SU-DHL-6 (cell line): ENCODE data around the gene MATN1.

Experiments used
- H2AFZ ChIP-seq: fragments of 200-600 bp; sonication (generic); 2 replicates; pipeline ENCODE4 v1.6.1; 2014; ENCODE audit warnings: low read depth, mild to moderate bottlenecking, moderate library complexity, mixed read lengths, antibody characterized with exemption, low read length; ENCODE audit not compliant: severe bottlenecking
- H3F3A ChIP-seq: fragments of 200-600 bp; shearing (Covaris generic); 2 replicates; pipeline ENCODE4 v1.6.0; 2016; ENCODE audit warnings: antibody characterized with exemption, mild to moderate bottlenecking; ENCODE audit not compliant: insufficient read depth
- H3K27ac ChIP-seq: fragments of 200-600 bp; sonication (generic); 2 replicates; pipeline ENCODE4 v1.5.1; 2016; ENCODE audit warnings: low read depth, mild to moderate bottlenecking, low read length, moderate library complexity, mixed read lengths
- H3K27me3 ChIP-seq: fragments of 200-600 bp; sonication (generic), shearing (Covaris generic); 2 replicates; pipeline ENCODE4 v1.6.0; 2014; ENCODE audit warnings: mild to moderate bottlenecking, low read length
- H3K36me3 ChIP-seq: fragments of 200-600 bp; sonication (generic); 2 replicates; pipeline ENCODE4 v1.6.1; 2014; ENCODE audit warnings: mild to moderate bottlenecking, low read length, mixed read lengths
- H3K4me2 ChIP-seq: fragments of 300-600, 200-600 bp; shearing (Covaris generic), sonication (generic); 2 replicates; pipeline ENCODE4 v1.6.0; 2014; ENCODE audit warnings: low read length, low read depth, mild to moderate bottlenecking; ENCODE audit not compliant: poor library complexity, severe bottlenecking
- H3K4me3 ChIP-seq: fragments of 200-600 bp; sonication (generic); 2 replicates; pipeline ENCODE4 v1.5.1; 2014; ENCODE audit warnings: antibody characterized with exemption, low read length, mild to moderate bottlenecking, mixed read lengths; ENCODE audit not compliant: insufficient read depth, poor library complexity, severe bottlenecking
- H3K79me2 ChIP-seq: fragments of 200-600 bp; sonication (generic); 2 replicates; pipeline ENCODE4 v1.6.1; 2014; ENCODE audit warnings: mild to moderate bottlenecking, low read length, moderate library complexity; ENCODE audit not compliant: insufficient read depth
- H3K9ac ChIP-seq: fragments of 200-600 bp; sonication (generic); 2 replicates; pipeline ENCODE4 v1.7.0; 2014; ENCODE audit warnings: mild to moderate bottlenecking, low read length
- H3K9me2 ChIP-seq: fragments of 200-600 bp; sonication (generic); replicated peaks from 2 replicates; pipeline ENCODE4 v1.6.1; 2014; ENCODE audit warnings: low read length; ENCODE audit not compliant: insufficient read depth
- H3K9me3 ChIP-seq: fragments of 200-600 bp; sonication (generic); 2 replicates; pipeline ENCODE4 v1.6.1; 2014; ENCODE audit warnings: low read length, mixed read lengths; ENCODE audit not compliant: insufficient read depth
- H4K20me1 ChIP-seq: fragments of 200-600 bp; sonication (generic); 2 replicates; pipeline ENCODE4 v1.6.1; 2014; ENCODE audit warnings: low read depth, mild to moderate bottlenecking, antibody characterized with exemption, low read length, moderate library complexity, mixed read lengths
- EZH2phosphoT487 ChIP-seq: fragments of 200-600 bp; sonication (generic), shearing (Covaris generic); conservative IDR thresholded peaks from 2 replicates; pipeline ENCODE4 v1.6.1; 2018; ENCODE audit warnings: mild to moderate bottlenecking, antibody characterized with exemption, low read length, moderate library complexity, mixed read lengths
- TF ChIP-seq, protein P1 (sequence below): fragments of 200-600 bp; sonication (generic); IDR thresholded peaks from one replicate; pipeline ENCODE4 v1.5.1; 2017; ENCODE audit warnings: antibody characterized with exemption, mild to moderate bottlenecking, low read length, moderate library complexity; ENCODE audit not compliant: insufficient read depth, poor library complexity, severe bottlenecking

The MATN1 gene

DNA sequence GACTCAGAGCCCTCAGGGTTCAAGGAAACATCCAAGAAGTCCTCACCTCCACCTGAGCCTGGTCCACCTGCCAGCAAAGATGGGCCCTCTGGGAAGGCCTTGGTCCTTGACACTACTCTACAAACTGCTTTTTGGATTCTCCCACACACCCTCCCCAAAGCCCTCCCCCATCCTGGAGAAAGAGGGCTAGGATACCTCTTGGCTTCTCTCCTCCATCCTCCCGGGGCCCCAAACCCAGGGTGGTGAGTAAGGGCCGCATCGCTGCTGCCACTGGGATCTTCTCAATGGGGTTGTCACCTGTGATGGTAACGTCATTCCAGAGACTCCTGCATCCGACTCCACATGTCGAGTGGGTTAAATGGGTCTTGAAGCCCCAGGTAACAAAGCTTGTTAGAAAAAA is 26.6 kb downstream of the MATN1 start:
- no peaks in the 10 kb centered on the region for H3K27me3 ChIP-seq
- H3K36me3 ChIP-seq, result no peaks in the 10 kb centered on the region
- H3K9me3 ChIP-seq, result no peaks in the 10 kb centered on the region
- no peaks in the 10 kb centered on the region for H3F3A ChIP-seq
- no peak overlapping the region for H3K9ac ChIP-seq
- TF ChIP-seq, protein P1, sequence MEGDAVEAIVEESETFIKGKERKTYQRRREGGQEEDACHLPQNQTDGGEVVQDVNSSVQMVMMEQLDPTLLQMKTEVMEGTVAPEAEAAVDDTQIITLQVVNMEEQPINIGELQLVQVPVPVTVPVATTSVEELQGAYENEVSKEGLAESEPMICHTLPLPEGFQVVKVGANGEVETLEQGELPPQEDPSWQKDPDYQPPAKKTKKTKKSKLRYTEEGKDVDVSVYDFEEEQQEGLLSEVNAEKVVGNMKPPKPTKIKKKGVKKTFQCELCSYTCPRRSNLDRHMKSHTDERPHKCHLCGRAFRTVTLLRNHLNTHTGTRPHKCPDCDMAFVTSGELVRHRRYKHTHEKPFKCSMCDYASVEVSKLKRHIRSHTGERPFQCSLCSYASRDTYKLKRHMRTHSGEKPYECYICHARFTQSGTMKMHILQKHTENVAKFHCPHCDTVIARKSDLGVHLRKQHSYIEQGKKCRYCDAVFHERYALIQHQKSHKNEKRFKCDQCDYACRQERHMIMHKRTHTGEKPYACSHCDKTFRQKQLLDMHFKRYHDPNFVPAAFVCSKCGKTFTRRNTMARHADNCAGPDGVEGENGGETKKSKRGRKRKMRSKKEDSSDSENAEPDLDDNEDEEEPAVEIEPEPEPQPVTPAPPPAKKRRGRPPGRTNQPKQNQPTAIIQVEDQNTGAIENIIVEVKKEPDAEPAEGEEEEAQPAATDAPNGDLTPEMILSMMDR, result no peak
- no peak for TF ChIP-seq EZH2phosphoT487
- H3K4me2 ChIP-seq, result no peak overlapping the region
- H3K27ac ChIP-seq, result no peak overlapping the region
- H3K79me2 ChIP-seq, result no peaks in the 10 kb centered on the region
- H3K9me2 ChIP-seq, result no peaks in the 10 kb centered on the region
- no peak overlapping the region for H2AFZ ChIP-seq
- H4K20me1 ChIP-seq, result no peaks in the 10 kb centered on the region
- H3K4me3 ChIP-seq, result no peak overlapping the region

DNA sequence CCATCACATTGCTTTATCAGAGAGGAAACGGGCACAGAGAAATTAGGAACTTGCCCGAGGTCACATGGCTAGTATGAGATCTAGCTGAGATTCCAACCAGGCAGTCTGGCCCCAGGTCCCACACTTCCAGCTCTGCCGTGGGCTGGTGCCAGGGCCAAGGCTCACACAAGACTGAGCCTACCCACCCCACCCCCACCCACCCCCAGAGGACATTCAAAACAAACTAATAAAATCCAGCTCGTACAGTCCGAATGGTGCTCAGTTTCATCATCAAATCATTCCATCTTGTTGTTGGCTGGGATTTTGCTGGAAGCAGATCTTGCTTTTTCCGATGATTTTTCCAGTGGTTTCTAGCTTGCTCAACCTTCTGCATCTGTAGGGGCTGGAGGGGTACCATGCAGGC is 27.9 kb downstream of the MATN1 start:
- H2AFZ ChIP-seq, result no peak overlapping the region
- H4K20me1 ChIP-seq, result no peaks in the 10 kb centered on the region
- no peak overlapping the region for H3K4me2 ChIP-seq
- no peak for TF ChIP-seq EZH2phosphoT487
- TF ChIP-seq, protein P1, result no peak
- no peaks in the 10 kb centered on the region for H3K9me2 ChIP-seq
- no peak overlapping the region for H3K4me3 ChIP-seq
- H3K27ac ChIP-seq, result no peak overlapping the region
- no peak overlapping the region for H3K9ac ChIP-seq
- H3F3A ChIP-seq, result no peaks in the 10 kb centered on the region
- no peaks in the 10 kb centered on the region for H3K79me2 ChIP-seq
- no peaks in the 10 kb centered on the region for H3K27me3 ChIP-seq
- no peaks in the 10 kb centered on the region for H3K9me3 ChIP-seq
- no peaks in the 10 kb centered on the region for H3K36me3 ChIP-seq

DNA sequence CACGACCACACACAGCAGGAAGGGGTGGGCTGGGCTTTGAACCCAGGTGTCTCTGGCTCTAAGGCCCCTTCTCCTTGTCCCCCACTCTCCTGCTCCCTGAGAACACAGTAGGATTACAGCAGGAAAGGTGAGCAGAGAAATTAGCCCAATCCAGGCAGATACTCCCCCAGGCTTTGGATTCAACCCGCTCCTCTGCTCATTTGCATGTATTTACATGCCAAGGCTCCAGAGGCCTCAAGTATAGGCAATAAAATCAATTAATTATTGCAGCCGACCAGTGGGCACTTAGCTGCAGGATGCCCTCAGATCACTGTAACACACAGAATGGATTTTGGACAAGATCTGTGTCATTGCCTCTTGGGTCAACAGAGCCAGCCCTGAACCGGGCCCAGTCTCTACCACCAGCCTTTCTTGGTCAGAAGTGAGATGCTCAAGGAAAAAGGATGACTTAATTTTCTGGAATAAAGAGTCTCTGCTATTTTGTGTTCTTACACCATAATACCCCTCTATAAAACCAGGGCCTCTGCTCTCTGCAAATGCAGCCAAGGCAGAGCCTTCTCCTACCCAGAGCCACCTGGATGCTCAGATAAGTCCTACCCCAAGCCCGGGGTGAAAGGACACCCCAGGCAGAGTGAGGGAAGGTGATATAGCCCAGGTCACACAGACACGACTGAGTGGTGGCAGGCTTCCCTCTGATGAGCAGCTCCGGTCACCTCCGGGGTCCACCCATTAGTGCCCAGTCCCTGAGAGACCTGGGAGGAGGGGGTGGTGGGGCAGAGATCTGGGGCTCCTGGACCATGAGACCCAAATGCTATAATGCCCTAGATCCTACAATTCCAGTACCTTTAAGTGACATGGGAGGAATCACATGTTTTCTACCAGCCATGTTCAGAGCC is 28.9 kb downstream of the MATN1 start:
- Histone ChIP-seq H3K9me2 (no peaks in the 10 kb centered on the region), H3K36me3 (no peaks in the 10 kb centered on the region), H2AFZ (no peak overlapping the region), H3K9ac (no peak overlapping the region), H3K27ac (no peak overlapping the region), H3K79me2 (no peaks in the 10 kb centered on the region), H3K4me2 (no peak overlapping the region), H4K20me1 (no peaks in the 10 kb centered on the region), H3K27me3 (no peaks in the 10 kb centered on the region), H3K4me3 (no peak overlapping the region), H3K9me3 (no peaks in the 10 kb centered on the region), H3F3A (no peaks in the 10 kb centered on the region)
- TF ChIP-seq EZH2phosphoT487, result no peak
- TF ChIP-seq, protein P1, result no peak
